K562 (cell line): Measurements from ENCODE around the gene KBTBD4. TPM values are rescaled to one million over a fixed set of nuclear protein-coding genes. Genes with fewer than 3 reads are reported as not detected.
A peak's percentile ranks its signal among the peaks of the same experiment; 100 is the strongest.
"Not testable (repeated sequence)": the region's sequence is repeated elsewhere in the genome, so short reads cannot be mapped to it uniquely, and the experiment has no call there.

ENCODE experiments used
- ATAC-seq: fragments of 200-7000 bp; cut with Tn5 transposase; 3 replicates; pipeline ENCODE4 v1.9.1; 2020; ENCODE audit warnings: moderate library complexity
- BruUV-seq: library from RNA; stranded (reverse); fragments of 400-500 nt; replicated peaks from 2 replicates; lab custom pipeline; 2021; lab: Mats Ljungman, UMichigan
- CTCF ChIA-PET: fragments of 300-600 bp; formaldehyde crosslinking; extraction: SDS; loops from one replicate; lab custom pipeline; 2021; ENCODE audit warnings: low intra/inter-chr PET ratio; lab: Yijun Ruan, JAX
- POLR2A ChIA-PET: fragments of 300-600, 350-650 bp; sonication (Branson Sonifier 250); formaldehyde crosslinking; extraction: SDS; loops from one replicate; lab custom pipeline; 2021; ENCODE audit warnings: antibody characterized with exemption, inconsistent platforms; lab: Yijun Ruan, JAX
- DNase-seq, 4 experiments: peaks; one replicate each; pipeline versions ENCODE4 v3.0.0 to v3.0.0-alpha.2; 2011 to 2018; ENCODE audit warnings: low spot score in 3 of 4, mixed read lengths in 3 of 4; ENCODE audit errors: extremely low read depth in 1 of 4
- FAIRE-seq: peaks from 2 replicates; lab custom pipeline; 2011; peaks lifted over from hg19 to GRCh38; lab: Jason Lieb, UNC
- H2AFZ ChIP-seq: 2 replicates; pipeline ENCODE4 v1.6.0; 2011; ENCODE audit warnings: low read depth, low read length, control low read depth, inconsistent platforms
- H3K27ac ChIP-seq: fragments of 200-600 bp; 3 replicates; pipeline ENCODE4 v1.8.0; 2011; ENCODE audit warnings: low read depth, mild to moderate bottlenecking, control low read depth, inconsistent platforms, low read length, moderate library complexity, mixed read lengths; ENCODE audit errors: extremely low read depth
- H3K27me3 ChIP-seq, 2 experiments: fragments of 300-600 bp in 1 of 2; 2 replicates in 1 of 2; 3 replicates in 1 of 2; pipeline versions ENCODE4 v1.6.0 to v1.8.0; 2011; ENCODE audit warnings: inconsistent platforms in 2 of 2, low read length in 2 of 2, mild to moderate bottlenecking in 1 of 2, mixed read lengths in 1 of 2, moderate library complexity in 1 of 2; ENCODE audit not compliant: control insufficient read depth in 2 of 2, insufficient read depth in 2 of 2
- H3K36me3 ChIP-seq: fragments of 300-600 bp; 3 replicates; pipeline ENCODE4 v1.8.0; 2011; ENCODE audit warnings: mild to moderate bottlenecking, low read length, inconsistent platforms; ENCODE audit not compliant: control insufficient read depth, insufficient read depth
- H3K4me1 ChIP-seq, 2 experiments: fragments of 200-600 bp in 1 of 2; replicated peaks in 1 of 2; 2 replicates in 1 of 2; 3 replicates in 1 of 2; pipeline versions ENCODE4 v1.5.1 to v1.8.0; 2011; ENCODE audit warnings: inconsistent platforms in 2 of 2, low read length in 2 of 2, mild to moderate bottlenecking in 1 of 2, mixed read lengths in 1 of 2, moderate library complexity in 1 of 2; ENCODE audit not compliant: control insufficient read depth in 2 of 2, insufficient read depth in 2 of 2
- H3K4me2 ChIP-seq: 2 replicates; pipeline ENCODE4 v1.6.1; 2011; ENCODE audit warnings: low read length, control low read depth, inconsistent platforms, mixed read lengths; ENCODE audit not compliant: insufficient read depth
- H3K4me3 ChIP-seq: fragments of 200-600 bp; sonication (generic), shearing (Covaris generic); 2 replicates; pipeline ENCODE4 v1.5.1; 2016; ENCODE audit warnings: control low read depth, inconsistent platforms
- H3K79me2 ChIP-seq: fragments of 200-600 bp; 3 replicates; pipeline ENCODE4 v1.8.0; 2011; ENCODE audit warnings: low read length, inconsistent platforms; ENCODE audit not compliant: control insufficient read depth, insufficient read depth
- H3K9ac ChIP-seq, 2 experiments: 2 replicates each; pipeline versions ENCODE4 v1.6.0 to v1.6.1; 2011; ENCODE audit warnings: low read depth in 2 of 2, low read length in 2 of 2, control low read depth in 1 of 2, inconsistent platforms in 1 of 2, mild to moderate bottlenecking in 1 of 2, mixed read lengths in 1 of 2; ENCODE audit not compliant: insufficient read depth in 1 of 2
- H3K9me1 ChIP-seq: one replicate; pipeline ENCODE4 v1.6.0; 2011; ENCODE audit warnings: inconsistent platforms, mild to moderate bottlenecking, low read length, moderate library complexity; ENCODE audit not compliant: control insufficient read depth, insufficient read depth
- H3K9me3 ChIP-seq: replicated peaks from 2 replicates; pipeline ENCODE4 v1.5.1; 2011; ENCODE audit warnings: low read depth, low read length, inconsistent platforms; ENCODE audit not compliant: control insufficient read depth, insufficient read depth
- H4K20me1 ChIP-seq: replicated peaks from 2 replicates; pipeline ENCODE4 v1.6.1; 2011; ENCODE audit warnings: low read length, inconsistent platforms, mixed read lengths; ENCODE audit not compliant: control insufficient read depth, insufficient read depth
- DACH1 ChIP-seq: fragments of 450-650 bp; IDR thresholded peaks from 2 replicates; pipeline ENCODE4 v1.6.1; 2018; ENCODE audit not compliant: partially characterized antibody
- ETS2 ChIP-seq: IDR thresholded peaks from 2 replicates; pipeline ENCODE4 v1.6.1; 2016; ENCODE audit warnings: borderline replicate concordance, missing genetic modification characterization, mild to moderate bottlenecking, moderate library complexity, missing compliant biosample characterization; ENCODE audit not compliant: poor library complexity, severe bottlenecking
- ETV6 ChIP-seq, 3 experiments: fragments of 150-350 bp in 1 of 3; sonication (generic) in 1 of 3; formaldehyde crosslinking in 1 of 3; IDR thresholded peaks; 2 replicates each; pipeline versions ENCODE4 v1.6.1 to v1.8.0; 2014 to 2022; ENCODE audit warnings: borderline replicate concordance in 2 of 3, low read depth in 2 of 3, antibody characterized with exemption in 1 of 3, low read length in 1 of 3, mild to moderate bottlenecking in 1 of 3, missing genetic modification reagents in 1 of 3
- FOXK1 ChIP-seq: sonication (generic); formaldehyde crosslinking; IDR thresholded peaks from 2 replicates; pipeline ENCODE4 v1.8.0; 2022; ENCODE audit warnings: missing genetic modification reagents, mild to moderate bottlenecking, borderline replicate concordance
- HNRNPH1 ChIP-seq: fragments of 200-400 bp; formaldehyde crosslinking; optimal IDR thresholded peaks from 2 replicates; pipeline ENCODE3; 2017; ENCODE audit warnings: low read depth, mild to moderate bottlenecking, low read length, moderate library complexity
- ZNF224 ChIP-seq: sonication (generic); formaldehyde crosslinking; IDR thresholded peaks from 2 replicates; pipeline ENCODE4 v1.8.0; 2022; ENCODE audit warnings: mild to moderate bottlenecking, missing genetic modification reagents
- ZNF232 ChIP-seq: sonication (generic); formaldehyde crosslinking; IDR thresholded peaks from 2 replicates; pipeline ENCODE4 v1.8.0; 2022; ENCODE audit warnings: mild to moderate bottlenecking, missing genetic modification reagents
- ZNF431 ChIP-seq: sonication (generic); formaldehyde crosslinking; IDR thresholded peaks from 2 replicates; pipeline ENCODE4 v1.8.0; 2022; ENCODE audit warnings: mild to moderate bottlenecking, missing genetic modification reagents
- ZNF79 ChIP-seq: fragments of 250-450 bp; sonication (Bioruptor Pico); IDR thresholded peaks from 2 replicates; pipeline ENCODE4 v1.4.0; 2020; ENCODE audit warnings: low read depth, mild to moderate bottlenecking, moderate library complexity
- WGBS: fragments of 100-300 bp; shearing (Covaris generic); methylation state at CpG from one replicate; pipeline ENCODE4 v1.1.6; 2016; ENCODE audit warnings: low coverage, mixed read lengths; ENCODE audit not compliant: insufficient coverage; ENCODE audit errors: missing lambda C conversion rate; 5-methylcytosine and 5-hydroxymethylcytosine counted together
- in situ Hi-C: fragments of 300-500 bp; cut with MboI; formaldehyde crosslinking; loops from 4 replicates; pipeline ENCODE4 v1.15.0; 2018; ENCODE audit warnings: inconsistent platforms, mixed read lengths
- intact Hi-C: fragments of 100-400 bp; cut with micrococcal nuclease; formaldehyde crosslinking; loops from 2 replicates; pipeline ENCODE4 v1.14.2; 2022
- polyA plus RNA-seq, 8 experiments: library from polyadenylated mRNA; depleted of rRNA in 4 of 8; stranded (reverse) in 5 of 8; unstranded in 3 of 8; fragments of >200 nt; fragmentation: Nextera tagmentation in 2 of 8; fragmentation: Illumina TruSeq in 1 of 8; extraction: Ambion mirVana in 2 of 8; extraction: Trizol in 1 of 8; gene quantifications; 2 replicates each; pipeline versions ENCODE4 v1.2.1 to v1.2.3, GENCODE V29; 2011 to 2014; ENCODE audit warnings: inconsistent platforms in 1 of 8, missing spikeins in 1 of 8
- total RNA-seq, 7 experiments: library from RNA; depleted of rRNA in 6 of 7; stranded (reverse); fragments of >200 nt in 6 of 7; fragmentation: Illumina TruSeq in 2 of 7; extraction: Trizol in 2 of 7; gene quantifications; 2 replicates each; pipeline versions ENCODE4 v1.2.1 to v1.2.3, GENCODE V29; 2011 to 2021; ENCODE audit warnings: low replicate concordance in 1 of 7
- TF ChIP-seq, protein P1 (sequence below), 2 experiments: fragments of 450-650 bp in 1 of 2; sonication (generic) in 1 of 2; formaldehyde crosslinking in 1 of 2; IDR thresholded peaks in 1 of 2; conservative IDR thresholded peaks in 1 of 2; 2 replicates each; pipeline versions ENCODE4 v1.6.1 to v1.8.1; 2016 to 2023; ENCODE audit warnings: mild to moderate bottlenecking in 2 of 2, moderate library complexity in 2 of 2, inconsistent platforms in 1 of 2, missing genetic modification reagents in 1 of 2

The KBTBD4 gene
- total and polyA plus RNA-seq, 9 of the 15 experiments (the other 6 are each of a cell fraction or from before 2014, with no cell fraction given): 7.0 to 33.9 (median 13.3) TPM

DNA sequence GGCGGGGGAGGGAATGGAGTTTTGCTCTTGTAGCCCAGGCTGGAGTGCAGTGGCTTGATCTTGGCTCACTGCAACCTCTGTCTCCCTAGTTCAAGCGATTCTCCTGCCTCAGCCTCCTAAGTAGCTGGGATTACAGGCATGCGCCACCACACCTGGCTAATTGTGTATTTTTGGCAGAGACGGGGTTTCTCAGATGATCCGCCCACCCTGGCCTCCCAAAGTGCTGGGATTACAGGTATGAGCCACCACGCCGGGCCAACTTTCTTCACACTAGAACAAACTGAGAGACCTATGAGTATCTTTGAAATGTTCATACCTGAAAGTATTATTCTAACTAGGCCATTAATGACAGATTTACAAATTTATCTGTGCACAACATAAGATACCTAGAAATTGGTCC, 32.5 kb downstream of the KBTBD4 start:
- H3K27ac ChIP-seq, BruUV-seq, FAIRE-seq, ATAC-seq, H3K4me2 ChIP-seq, H3K27me3 ChIP-seq, H3K9me3 ChIP-seq, in situ Hi-C loops, H3K4me3 ChIP-seq, H2AFZ ChIP-seq, intact Hi-C loops, DNase-seq, H3K9me1 ChIP-seq, H3K9ac ChIP-seq, POLR2A ChIA-PET: not testable (repeated sequence)
- Histone ChIP-seq H3K4me1 (peaks cover 0 to 16% of the 10 kb centered on the region in 2 experiments; a peak in 3 of 5 replicates), H3K79me2 (peaks cover 98% of the 10 kb centered on the region), H4K20me1 (peaks cover 30% of the 10 kb centered on the region), H3K36me3 (peaks cover 26% of the 10 kb centered on the region)
- 76% methylated on average over 5 of the region's 7 CpGs for WGBS
- CTCF ChIA-PET: interaction anchor here (0.6 to 0.9 kb wide), 2 partner anchors 8 to 72 kb away, joined by 3 read pairs; no protein-coding TSS in a partner anchor

GRCh38 chr11:47545298-47545697, 33.5 kb downstream of the KBTBD4 start:
- Histone ChIP-seq H3K4me3 (no peak overlapping the region), H3K4me2 (no peak overlapping the region), H3K9me3 (no peaks in the 10 kb centered on the region), H3K4me1 (peaks cover 0 to 8% of the 10 kb centered on the region in 2 experiments; a peak in 3 of 5 replicates), H3K79me2 (peaks cover 98% of the 10 kb centered on the region), H3K36me3 (peaks cover 24% of the 10 kb centered on the region), H3K9ac (no peak overlapping the region), H3K27me3 (no peaks in the 10 kb centered on the region), H3K27ac (no peak overlapping the region), H2AFZ (no peak overlapping the region), H3K9me1 (no peaks in the 10 kb centered on the region), H4K20me1 (peaks cover 30% of the 10 kb centered on the region; the same call in 1 of the 2 replicates)
- no peak for DNase-seq
- WGBS: 93% methylated on average over 6 of the region's 6 CpGs
- FAIRE-seq: no peak
- BruUV-seq: no TSS peak
- no peak for ATAC-seq
- intact Hi-C loops (no loop called here), in situ Hi-C loops (no loop called here)
- TF ChIP-seq ETV6 (IDR thresholded peaks at IDR 0.05; ENCODE audit: borderline replicate concordance in 1 of 2, low read depth in 2 of 2, low read length in 1 of 2): no peak
- peak; percentile 86; the same call in 1 of the 2 replicates for TF ChIP-seq ETV6 (CRISPR knock-in tag; IDR thresholded peaks at IDR 0.05; ENCODE audit: borderline replicate concordance)
- TF ChIP-seq FOXK1 (CRISPR knock-in tag): 0 out of 2 replicates have a peak, but pooled peaks have one; percentile 23
- peak; percentile 94 for TF ChIP-seq DACH1
- peak; percentile 80; the same call in 1 of the 2 replicates for TF ChIP-seq ZNF224 (CRISPR knock-in tag)
- peak; percentile 53; the same call in 1 of the 2 replicates for TF ChIP-seq ZNF431
- peak; percentile 87; the same call in 1 of the 2 replicates for TF ChIP-seq ZNF232 (CRISPR knock-in tag)
- no peak for TF ChIP-seq ZNF79 (CRISPR knock-in tag)
- TF ChIP-seq, protein P1, sequence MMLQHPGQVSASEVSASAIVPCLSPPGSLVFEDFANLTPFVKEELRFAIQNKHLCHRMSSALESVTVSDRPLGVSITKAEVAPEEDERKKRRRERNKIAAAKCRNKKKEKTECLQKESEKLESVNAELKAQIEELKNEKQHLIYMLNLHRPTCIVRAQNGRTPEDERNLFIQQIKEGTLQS (IDR thresholded peaks at IDR 0.05): no peak
- TF ChIP-seq, protein P1 (CRISPR knock-in tag; conservative IDR thresholded peaks at IDR 0.05): peak; percentile 77; the same call in 1 of the 2 replicates
- no peak for TF ChIP-seq HNRNPH1
- no peak for TF ChIP-seq ETS2 (tag)
- ChIA-PET CTCF (no interaction called here), POLR2A (no interaction called here)
